IPS-15b (cell line): Measurements from ENCODE around the gene PODXL.
"Not testable (repeated sequence)": the region's sequence is repeated elsewhere in the genome, so short reads cannot be mapped to it uniquely, and the experiment has no call there.

ENCODE experiments used
- H3K27me3 ChIP-seq: one replicate; pipeline ENCODE4 v1.6.1; 2013; ENCODE audit warnings: low read length; ENCODE audit not compliant: control insufficient read depth, insufficient read depth
- H3K36me3 ChIP-seq: one replicate; pipeline ENCODE4 v1.6.1; 2013; ENCODE audit warnings: low read length; ENCODE audit not compliant: control insufficient read depth, insufficient read depth
- H3K4me1 ChIP-seq: one replicate; pipeline ENCODE4 v1.6.1; 2013; ENCODE audit warnings: mild to moderate bottlenecking, low read length; ENCODE audit not compliant: control insufficient read depth, insufficient read depth
- H3K4me3 ChIP-seq: one replicate; pipeline ENCODE4 v1.5.1; 2013; ENCODE audit warnings: low read depth, low read length
- H3K9ac ChIP-seq: one replicate; pipeline ENCODE4 v1.6.1; 2013; ENCODE audit warnings: low read depth, mild to moderate bottlenecking, low read length
- H3K9me3 ChIP-seq: one replicate; pipeline ENCODE4 v1.6.1; 2013; ENCODE audit warnings: mild to moderate bottlenecking, low read length; ENCODE audit not compliant: control insufficient read depth, insufficient read depth

Gene PODXL

DNA sequence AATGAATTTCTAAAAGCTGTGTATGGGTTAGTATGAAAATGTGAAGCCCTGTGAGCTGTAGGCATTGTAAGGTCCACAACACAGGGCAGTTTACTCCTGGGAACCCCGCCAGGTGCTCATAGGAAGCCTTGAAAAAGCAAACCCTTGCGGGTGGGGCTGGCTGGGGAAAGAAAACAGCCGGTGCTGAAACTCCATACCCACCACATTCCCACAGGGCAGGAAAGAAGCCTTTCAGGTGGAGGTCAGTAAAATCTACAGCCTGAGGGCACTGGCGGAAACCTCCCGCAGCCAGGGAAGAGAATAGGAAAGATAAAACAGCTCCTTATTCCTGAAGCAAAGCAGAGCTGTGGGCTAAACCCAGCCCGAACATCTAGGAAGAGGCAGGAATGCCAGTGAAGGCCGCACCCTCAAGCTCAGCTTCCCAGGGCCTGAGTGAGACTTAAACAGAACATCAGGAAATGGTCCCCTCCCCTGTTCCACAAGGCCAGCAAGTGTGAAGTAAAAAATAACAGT lies 34.7 kb downstream of the PODXL start:
- Histone ChIP-seq H3K27me3 (no peaks in the 10 kb centered on the region), H3K9ac (no peak overlapping the region), H3K4me1 (peaks cover 39% of the 10 kb centered on the region)

DNA sequence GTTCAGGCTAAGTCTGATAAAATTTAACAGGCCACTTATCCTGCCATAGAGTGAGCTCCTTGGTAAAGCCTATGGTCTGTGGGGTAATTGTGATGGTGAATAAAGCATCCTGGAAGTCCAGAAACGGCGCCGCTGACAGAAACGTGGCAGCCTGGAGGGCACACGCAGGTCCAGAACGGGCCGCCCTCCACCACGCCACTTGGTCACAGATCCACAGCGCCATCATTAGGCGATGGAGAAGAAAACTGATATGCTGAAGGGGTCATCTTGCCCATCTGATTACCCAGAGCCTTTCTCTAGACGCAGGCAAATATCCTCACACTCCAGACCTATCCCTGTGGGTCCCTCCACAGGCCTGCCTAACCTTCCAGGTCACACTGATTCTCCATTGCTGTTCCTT lies 37.8 kb downstream of the PODXL start:
- Histone ChIP-seq H3K27me3 (no peaks in the 10 kb centered on the region), H3K9me3 (no peaks in the 10 kb centered on the region), H3K36me3 (peaks cover 4% of the 10 kb centered on the region), H3K4me1 (peaks cover 36% of the 10 kb centered on the region), H3K4me3 (no peak overlapping the region), H3K9ac (no peak overlapping the region)

More for the DNA sequence above, 34.7 kb downstream of the PODXL start:
- peaks cover 4% of the 10 kb centered on the region for H3K36me3 ChIP-seq
- H3K9me3 ChIP-seq: no peaks in the 10 kb centered on the region
- no peak overlapping the region for H3K4me3 ChIP-seq

DNA sequence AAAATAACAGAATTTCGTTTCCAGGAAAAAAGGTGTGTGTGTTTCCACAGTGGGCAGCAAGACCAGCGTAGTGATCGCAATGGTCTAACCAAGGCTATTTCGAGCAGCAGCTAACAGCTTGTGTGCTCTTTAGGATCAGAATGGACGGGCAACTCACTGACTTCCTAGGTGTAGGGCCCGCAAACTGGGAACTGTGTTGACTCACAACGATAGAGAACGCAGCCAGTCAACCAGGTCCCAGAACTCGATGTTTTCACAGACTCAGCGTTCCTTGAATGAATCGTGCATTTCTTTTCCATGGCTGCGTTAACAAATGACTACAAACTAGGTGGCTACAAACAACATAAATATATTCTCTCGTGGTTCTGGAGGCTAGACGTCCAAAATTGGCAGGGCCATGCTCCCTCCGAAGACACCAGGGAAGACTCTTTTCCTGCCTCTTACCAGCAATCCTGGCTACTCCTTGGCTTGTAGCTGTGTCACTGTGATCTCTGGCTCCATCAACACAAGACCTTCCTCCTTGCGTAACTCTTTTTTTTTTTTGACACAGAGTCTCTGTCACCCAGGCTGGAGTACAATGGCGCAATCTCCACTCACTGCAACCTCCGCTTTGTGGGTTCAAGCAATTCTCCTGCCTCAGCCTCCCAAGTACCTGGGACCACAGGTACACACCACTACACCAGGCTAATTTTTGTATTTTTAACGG lies 39.1 kb downstream of the PODXL start:
- Histone ChIP-seq H3K9ac (no peak overlapping the region), H3K4me1 (peaks cover 28% of the 10 kb centered on the region), H3K9me3 (no peaks in the 10 kb centered on the region), H3K27me3 (no peaks in the 10 kb centered on the region), H3K36me3 (peaks cover 5% of the 10 kb centered on the region), H3K4me3 (no peak overlapping the region)

DNA sequence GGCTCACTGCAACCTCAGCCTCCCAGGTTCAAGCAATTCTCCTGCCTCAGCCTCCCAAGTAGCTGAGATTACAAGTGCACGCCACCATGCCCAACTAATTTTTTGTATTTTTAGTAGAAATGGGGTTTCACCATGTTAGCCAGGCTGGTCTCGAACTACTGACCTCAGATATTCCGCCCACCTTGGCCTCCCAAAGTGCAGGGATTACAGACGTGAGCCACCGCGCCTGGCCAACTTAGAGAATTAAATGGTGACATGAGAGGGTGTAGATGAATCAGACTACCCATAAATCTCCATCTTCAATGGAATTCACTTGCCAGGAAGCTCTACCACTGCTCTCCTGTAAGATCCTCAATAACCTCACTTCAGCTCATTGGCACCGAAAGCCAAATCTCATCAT lies 41.0 kb downstream of the PODXL start:
- not testable (repeated sequence) for H3K27me3 ChIP-seq, H3K9ac ChIP-seq, H3K9me3 ChIP-seq, H3K4me3 ChIP-seq
- Histone ChIP-seq H3K4me1 (peaks cover 19% of the 10 kb centered on the region), H3K36me3 (peaks cover 23% of the 10 kb centered on the region)

DNA sequence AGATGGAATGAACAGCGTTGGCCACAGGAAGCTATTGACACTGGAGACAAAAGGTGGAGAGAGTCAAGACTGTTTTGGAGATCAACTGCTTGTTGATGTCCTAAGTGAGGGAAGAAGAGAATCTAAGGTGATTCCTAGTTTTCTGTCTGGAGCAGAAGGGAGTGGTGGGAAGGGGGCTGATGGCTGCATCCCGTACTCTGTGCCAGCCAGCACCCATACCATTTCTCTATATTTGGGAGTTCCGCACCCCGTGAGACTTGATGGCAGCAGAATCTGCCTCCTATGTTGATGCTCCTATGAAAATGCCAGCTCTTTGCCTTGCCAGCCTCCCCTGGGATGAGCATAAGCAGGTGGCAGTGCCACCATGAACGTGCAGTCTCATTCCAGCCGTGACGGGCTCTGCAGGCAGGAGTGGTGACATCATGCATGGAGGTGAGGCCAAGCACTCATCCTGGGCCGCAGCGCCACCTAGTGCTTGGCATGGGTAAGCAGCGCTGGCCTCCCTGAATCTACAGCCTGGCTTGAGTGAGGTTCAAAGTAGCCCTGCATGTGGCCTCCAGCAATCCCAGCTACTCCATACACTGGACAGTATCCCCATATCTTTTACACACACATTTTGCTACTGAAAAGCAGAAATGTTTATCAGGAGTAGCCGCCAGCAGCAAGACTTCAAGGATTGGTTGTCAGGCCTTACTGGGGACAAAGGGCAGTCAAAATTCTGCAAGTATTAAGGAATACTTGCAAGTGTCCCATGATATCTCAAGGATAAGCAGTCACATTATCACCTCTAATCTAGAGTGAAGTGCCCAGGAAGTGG lies 43.0 kb downstream of the PODXL start:
- no peak overlapping the region for H3K9ac ChIP-seq
- no peaks in the 10 kb centered on the region for H3K9me3 ChIP-seq
- H3K4me3 ChIP-seq: no peak overlapping the region
- no peaks in the 10 kb centered on the region for H3K27me3 ChIP-seq
- H3K4me1 ChIP-seq: peaks cover 3% of the 10 kb centered on the region
- peaks cover 36% of the 10 kb centered on the region for H3K36me3 ChIP-seq

DNA sequence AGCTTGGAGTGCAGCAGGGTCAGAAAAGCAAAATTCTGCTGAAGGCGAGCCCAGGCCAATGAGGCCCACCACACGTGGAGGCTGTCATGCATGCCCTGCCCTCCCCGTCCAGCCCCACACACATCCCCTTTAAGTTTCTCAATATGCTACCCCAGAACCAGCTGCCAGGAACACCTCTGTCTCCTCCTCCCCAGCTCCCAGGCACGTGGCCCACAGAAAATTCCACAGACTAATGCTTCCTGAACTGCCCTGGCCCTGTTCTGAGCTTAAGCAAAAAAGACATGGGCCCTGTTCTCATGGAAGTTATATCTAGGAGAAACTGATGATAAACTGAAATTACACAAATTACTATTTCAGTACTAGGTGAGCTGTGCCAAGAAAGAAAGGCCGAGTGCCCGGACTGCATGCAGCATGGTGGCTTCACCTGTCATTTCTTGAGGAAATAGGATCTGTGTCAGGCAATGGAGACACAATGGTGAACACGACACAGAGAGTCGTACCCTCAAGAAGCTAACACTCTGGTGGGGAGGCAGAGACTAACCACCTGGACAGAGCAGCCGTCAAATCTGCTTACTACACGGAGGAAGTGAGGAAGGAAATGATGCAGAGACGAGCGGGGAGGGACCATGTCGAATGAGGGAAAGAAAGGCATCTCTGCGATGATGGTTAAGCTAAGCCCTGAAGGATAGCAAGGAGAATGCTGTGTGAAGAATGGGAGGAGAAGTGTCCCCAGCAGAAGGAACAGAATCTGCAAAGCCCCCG lies 44.5 kb downstream of the PODXL start:
- H3K4me1 ChIP-seq: peaks cover 3% of the 10 kb centered on the region
- no peak overlapping the region for H3K9ac ChIP-seq
- H3K27me3 ChIP-seq: no peaks in the 10 kb centered on the region
- no peak overlapping the region for H3K4me3 ChIP-seq
- no peaks in the 10 kb centered on the region for H3K9me3 ChIP-seq
- H3K36me3 ChIP-seq: peaks cover 51% of the 10 kb centered on the region

DNA sequence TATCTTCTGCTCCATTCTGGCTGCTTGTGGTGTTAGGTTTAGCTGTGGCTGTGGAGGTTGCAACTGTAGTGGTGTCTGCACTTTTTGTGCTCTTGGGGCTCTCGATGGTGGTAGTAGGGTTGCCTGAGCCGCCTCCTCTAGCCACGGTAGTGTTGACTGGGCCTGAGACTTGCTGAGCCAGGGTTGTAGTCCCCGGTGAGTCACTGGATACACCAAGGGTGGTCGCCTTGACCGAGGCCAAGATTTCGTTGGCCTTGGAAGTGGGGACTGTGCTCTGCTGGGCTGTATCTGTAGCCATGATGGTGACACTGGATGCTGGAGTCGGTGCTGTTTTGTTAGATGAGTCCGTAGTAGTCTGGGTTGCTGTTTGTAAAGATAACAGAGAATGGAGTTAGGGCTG lies 45.4 kb downstream of the PODXL start:
- Histone ChIP-seq H3K36me3 (peaks cover 60% of the 10 kb centered on the region), H3K4me3 (no peak overlapping the region), H3K9ac (no peak overlapping the region), H3K4me1 (peaks cover 3% of the 10 kb centered on the region), H3K27me3 (no peaks in the 10 kb centered on the region), H3K9me3 (no peaks in the 10 kb centered on the region)

DNA sequence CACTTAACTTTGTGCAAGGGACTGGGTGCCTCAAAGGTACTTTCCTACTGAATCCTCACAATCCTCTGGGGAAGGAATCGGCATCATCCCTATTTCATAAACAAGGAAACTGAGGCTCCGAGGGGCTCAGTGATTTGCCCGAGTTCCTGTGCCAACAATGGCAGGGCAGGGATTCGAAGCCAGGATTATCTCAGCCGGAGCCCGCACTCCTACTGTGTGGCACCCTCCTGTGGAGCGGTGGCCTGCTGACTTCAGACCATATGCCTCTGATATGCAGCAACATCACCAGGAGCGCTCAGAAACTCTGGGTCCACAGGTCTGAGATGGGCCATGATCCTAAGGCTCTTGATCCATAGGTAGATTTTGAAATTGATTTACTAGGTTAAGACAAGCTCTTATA lies 46.6 kb downstream of the PODXL start:
- H3K27me3 ChIP-seq: no peaks in the 10 kb centered on the region
- no peak overlapping the region for H3K4me3 ChIP-seq
- no peaks in the 10 kb centered on the region for H3K9me3 ChIP-seq
- no peak overlapping the region for H3K9ac ChIP-seq
- H3K36me3 ChIP-seq: peaks cover 71% of the 10 kb centered on the region
- H3K4me1 ChIP-seq: peaks cover 3% of the 10 kb centered on the region

DNA sequence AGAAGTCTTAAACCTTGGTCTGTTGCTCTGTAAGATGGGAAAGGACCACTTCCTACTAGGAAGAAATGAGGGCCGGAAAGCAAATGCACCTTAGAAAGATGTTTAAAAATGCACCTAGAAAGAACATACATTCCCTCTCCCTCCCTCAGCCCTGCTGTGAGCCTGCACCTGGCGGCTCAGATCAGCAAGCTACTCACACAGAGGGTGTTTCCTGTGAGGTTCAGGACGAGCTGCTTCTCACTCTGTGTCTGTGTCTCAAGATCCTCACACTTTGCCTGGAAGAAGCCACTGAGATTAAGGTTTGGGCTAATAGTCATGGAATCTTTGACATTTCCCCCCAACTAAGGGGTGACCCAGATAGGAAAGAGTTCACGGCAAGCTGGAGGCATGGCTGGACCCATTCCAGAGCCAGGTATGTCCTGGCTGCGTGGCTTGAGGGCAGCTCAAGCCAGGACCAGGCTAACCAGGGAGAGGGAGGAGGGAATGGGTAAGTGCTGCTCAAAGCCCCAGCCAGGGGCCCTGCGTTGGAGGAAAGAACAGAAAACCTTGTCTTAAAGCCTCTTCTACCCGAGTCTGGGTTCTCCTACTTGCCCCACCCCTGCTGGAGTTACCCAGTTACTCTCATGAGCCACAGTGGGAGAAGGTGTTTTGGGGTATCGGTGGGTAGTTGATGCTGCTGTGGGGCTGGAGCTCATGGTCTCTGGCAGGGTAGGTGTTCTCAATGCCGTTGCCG lies 47.5 kb downstream of the PODXL start:
- no peaks in the 10 kb centered on the region for H3K27me3 ChIP-seq
- H3K4me1 ChIP-seq: peaks cover 3% of the 10 kb centered on the region

DNA sequence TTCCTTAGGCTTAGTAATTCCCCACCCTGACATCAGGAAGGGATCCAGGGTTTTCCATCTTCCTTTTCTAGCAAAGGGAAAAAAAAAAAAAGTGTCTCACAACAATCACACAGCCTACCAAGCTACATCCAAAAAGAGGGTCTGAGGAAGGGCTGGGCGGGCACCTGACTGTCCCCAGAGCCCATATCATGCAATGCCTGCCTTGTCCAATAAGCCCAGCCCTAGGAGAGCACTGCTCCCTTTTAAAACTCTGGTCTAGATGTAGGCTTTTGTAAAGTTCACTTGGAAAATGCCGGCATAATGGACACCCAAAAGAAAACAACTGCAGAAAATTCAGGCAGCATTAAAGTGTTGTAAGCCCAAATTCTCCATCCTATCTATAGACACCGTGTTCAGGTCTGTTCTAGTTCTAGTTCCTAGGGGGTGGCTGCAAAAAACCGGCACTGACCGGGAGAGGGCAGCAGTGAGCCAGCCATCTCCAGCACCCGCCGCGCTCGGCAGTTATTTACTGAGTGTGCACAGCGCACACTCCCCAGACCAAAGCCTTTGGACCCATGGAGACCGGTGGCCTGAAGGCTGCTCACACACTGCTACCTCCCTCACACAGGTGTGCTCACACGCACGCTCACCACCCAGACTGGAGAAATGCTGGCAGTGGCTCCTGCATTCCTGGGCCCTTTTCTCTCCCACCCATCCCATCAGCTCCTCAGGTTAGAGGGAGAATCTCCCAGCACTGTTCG lies 48.7 kb downstream of the PODXL start:
- Histone ChIP-seq H3K27me3 (no peaks in the 10 kb centered on the region), H3K4me1 (no peaks in the 10 kb centered on the region), H3K36me3 (peaks cover 91% of the 10 kb centered on the region), H3K4me3 (no peak overlapping the region), H3K9ac (no peak overlapping the region), H3K9me3 (no peaks in the 10 kb centered on the region)

More for the DNA sequence above, 47.5 kb downstream of the PODXL start:
- Histone ChIP-seq H3K36me3 (peaks cover 80% of the 10 kb centered on the region), H3K9me3 (no peaks in the 10 kb centered on the region), H3K4me3 (no peak overlapping the region), H3K9ac (no peak overlapping the region)
